ENCODE results near the gene MXD4. TPM values are rescaled to one million over a fixed set of nuclear protein-coding genes. Genes with fewer than 3 reads are reported as not detected.
A peak's percentile ranks its signal among the peaks of the same experiment; 100 is the strongest.

Gene MXD4
- total RNA-seq, 4 donors from 2014 or later, result 20.4 to 29.4 (median 27.7) TPM

DNA sequence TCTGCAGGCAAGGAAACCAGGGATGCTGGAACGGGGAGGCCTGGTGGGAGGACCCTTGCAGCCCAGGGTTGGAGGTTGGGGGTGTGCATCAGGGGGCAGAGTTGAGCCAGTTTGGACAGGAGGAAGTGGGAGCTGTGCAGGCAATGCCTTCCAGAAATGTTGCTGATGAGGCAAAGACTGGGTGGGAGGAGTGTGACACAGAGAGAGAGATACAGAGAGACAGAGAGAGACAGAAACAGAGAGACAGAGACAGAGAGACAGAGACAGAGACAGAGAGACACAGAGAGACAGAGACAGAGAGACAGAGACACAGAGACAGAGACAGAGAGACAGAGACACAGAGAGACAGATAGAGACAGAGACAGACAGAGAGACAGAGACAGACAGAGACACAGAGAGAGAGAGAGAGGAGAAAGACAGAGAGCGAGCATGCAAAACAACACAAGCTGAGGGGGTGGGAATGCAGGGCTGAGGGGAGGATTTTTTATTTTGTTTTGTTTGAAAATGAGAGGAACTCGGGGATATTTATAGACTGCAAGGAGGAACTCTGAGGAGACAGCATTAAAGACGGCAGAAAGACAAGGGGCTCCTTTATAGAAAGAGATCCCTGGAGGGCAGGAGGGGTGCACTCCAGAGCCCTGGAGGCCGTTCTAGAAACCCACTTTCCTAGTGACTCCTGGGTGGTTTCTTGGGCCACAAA, 18.1 kb downstream of the MXD4 start:
- Histone ChIP-seq H3K27me3 (no peaks in the 10 kb centered on the region), H3K4me1 (peaks cover 24 to 35% of the 10 kb centered on the region in 2 donors), H3K27ac (peak overlapping the region in 3 of 4 donors; percentile 16 to 52 (median 24)), H3K36me3 (peaks cover 0 to 10% of the 10 kb centered on the region in 2 donors), H3K9me3 (no peaks in the 10 kb centered on the region), H3K4me3 (no peak overlapping the region)
- ATAC-seq (peak in 1 of 2 donors; percentile 21), DNase-seq (peak in 1 of 2 donors; percentile 32)
- intact Hi-C loops (cut with DNase I; ENCODE audit: low total_unique reads), result loop anchor here (2.0 to 5.0 kb wide), 2 partner anchors 219 to 718 kb away; partner anchors contain the start of genes GRK4 and NOP14
- in situ Hi-C loops (cut with MboI; ENCODE audit: low sequenced_read_pairs in 4 of 4), result loop anchor here in 3 of 4 donors (25.0 kb wide), 2 partner anchors 168 to 718 kb away; partner anchors contain the start of genes CFAP99 (in 2 of the 3), ZFYVE28 (in 2 of the 3), GRK4 (in 1 of the 3) and NOP14 (in 1 of the 3)
- TF ChIP-seq POLR2A (IDR thresholded peaks at IDR 0.05), result no peak
- TF ChIP-seq, protein P1, sequence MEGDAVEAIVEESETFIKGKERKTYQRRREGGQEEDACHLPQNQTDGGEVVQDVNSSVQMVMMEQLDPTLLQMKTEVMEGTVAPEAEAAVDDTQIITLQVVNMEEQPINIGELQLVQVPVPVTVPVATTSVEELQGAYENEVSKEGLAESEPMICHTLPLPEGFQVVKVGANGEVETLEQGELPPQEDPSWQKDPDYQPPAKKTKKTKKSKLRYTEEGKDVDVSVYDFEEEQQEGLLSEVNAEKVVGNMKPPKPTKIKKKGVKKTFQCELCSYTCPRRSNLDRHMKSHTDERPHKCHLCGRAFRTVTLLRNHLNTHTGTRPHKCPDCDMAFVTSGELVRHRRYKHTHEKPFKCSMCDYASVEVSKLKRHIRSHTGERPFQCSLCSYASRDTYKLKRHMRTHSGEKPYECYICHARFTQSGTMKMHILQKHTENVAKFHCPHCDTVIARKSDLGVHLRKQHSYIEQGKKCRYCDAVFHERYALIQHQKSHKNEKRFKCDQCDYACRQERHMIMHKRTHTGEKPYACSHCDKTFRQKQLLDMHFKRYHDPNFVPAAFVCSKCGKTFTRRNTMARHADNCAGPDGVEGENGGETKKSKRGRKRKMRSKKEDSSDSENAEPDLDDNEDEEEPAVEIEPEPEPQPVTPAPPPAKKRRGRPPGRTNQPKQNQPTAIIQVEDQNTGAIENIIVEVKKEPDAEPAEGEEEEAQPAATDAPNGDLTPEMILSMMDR (IDR thresholded peaks at IDR 0.05 in 4 of 5, conservative IDR thresholded peaks at IDR 0.05 in 1 of 5), result peak in 2 of 5 experiments; percentile 19 to 44

DNA sequence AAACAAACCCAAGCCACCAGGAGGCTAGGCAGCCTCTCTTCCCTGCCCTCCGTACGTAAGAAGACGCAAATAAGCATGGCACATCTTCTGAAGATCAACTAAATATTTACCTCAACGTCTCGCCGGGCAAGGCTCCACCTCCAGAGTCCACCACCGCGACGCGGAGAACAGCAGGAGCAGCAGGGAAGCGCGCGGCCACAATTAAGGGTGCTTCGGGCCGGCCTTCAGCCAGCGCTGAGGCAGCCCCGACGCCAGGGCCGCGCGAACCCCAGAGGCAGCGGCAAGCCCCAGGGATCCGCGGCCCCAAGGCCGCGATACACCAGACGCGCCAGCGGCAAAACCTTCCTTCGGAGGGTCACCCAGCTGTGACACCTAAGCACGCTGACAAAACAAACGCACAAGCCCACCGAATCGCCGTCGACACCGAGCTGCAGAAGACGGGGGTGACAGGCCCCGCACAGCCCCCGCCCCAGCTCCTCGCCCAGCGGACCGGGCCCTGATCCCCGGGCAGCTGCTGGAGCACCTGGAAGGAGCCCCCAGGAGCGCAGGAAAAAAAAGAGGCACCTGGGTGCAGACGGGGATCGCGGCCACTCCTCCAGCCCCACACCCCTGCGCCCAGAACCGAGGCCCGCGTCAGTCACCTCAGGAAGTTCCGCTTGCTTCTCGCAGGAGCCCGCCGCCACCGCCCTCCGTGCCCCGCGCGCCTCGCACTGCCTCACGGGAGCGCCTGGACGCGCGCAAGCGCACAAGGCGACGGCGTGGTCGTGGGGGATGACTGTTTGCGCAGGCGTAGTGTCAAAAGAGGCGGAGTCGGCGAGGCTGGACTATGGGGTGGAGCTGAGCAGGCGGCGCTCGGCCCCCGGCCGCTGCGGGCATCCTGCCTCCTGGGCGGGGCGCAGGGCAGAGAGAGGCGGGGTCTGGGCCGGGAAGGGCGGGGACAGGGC, 20.2 kb downstream of the MXD4 start, which contains the start of the genes HAUS3 and POLN:
Gene HAUS3, minus strand, starts transcription at position 712 of the 944 bp plus-strand sequence. CDS start 1,175 bp downstream, outside the sequence.
Gene POLN, minus strand, starts transcription at position 712 of the 944 bp plus-strand sequence. CDS start 12,890 bp downstream, outside the sequence.
- in situ Hi-C loops (cut with MboI; ENCODE audit: low sequenced_read_pairs in 4 of 4), result loop anchor here in 3 of 4 donors (25.0 kb wide), 2 partner anchors 171 to 721 kb away; partner anchors contain the start of genes CFAP99 (in 2 of the 3), ZFYVE28 (in 2 of the 3), GRK4 (in 1 of the 3) and NOP14 (in 1 of the 3)
- peaks cover 0 to 18% of the 10 kb centered on the region in 2 donors for H3K36me3 ChIP-seq
- no peaks in the 10 kb centered on the region for H3K9me3 ChIP-seq
- no peaks in the 10 kb centered on the region for H3K27me3 ChIP-seq
- TF ChIP-seq, protein P1 (IDR thresholded peaks at IDR 0.05 in 4 of 5, conservative IDR thresholded peaks at IDR 0.05 in 1 of 5), result no peak
- TF ChIP-seq POLR2A (IDR thresholded peaks at IDR 0.05), result peak; percentile 74 to 86
- intact Hi-C loops (cut with DNase I; ENCODE audit: low total_unique reads), result loop anchor here (1.0 to 5.0 kb wide), 3 partner anchors 21 to 721 kb away; partner anchors contain the start of genes GRK4, MXD4 and NOP14
- peaks cover 34 to 39% of the 10 kb centered on the region in 2 donors for H3K4me1 ChIP-seq
- ATAC-seq (peak; percentile 97 to 98), DNase-seq (peak; percentile 96 to 97)
- H3K27ac ChIP-seq, result peak within 1 kb of the TSS; percentile 75 to 86 (median 82)
- peak within 1 kb of the TSS; percentile 88 to 98 (median 92) for H3K4me3 ChIP-seq

DNA sequence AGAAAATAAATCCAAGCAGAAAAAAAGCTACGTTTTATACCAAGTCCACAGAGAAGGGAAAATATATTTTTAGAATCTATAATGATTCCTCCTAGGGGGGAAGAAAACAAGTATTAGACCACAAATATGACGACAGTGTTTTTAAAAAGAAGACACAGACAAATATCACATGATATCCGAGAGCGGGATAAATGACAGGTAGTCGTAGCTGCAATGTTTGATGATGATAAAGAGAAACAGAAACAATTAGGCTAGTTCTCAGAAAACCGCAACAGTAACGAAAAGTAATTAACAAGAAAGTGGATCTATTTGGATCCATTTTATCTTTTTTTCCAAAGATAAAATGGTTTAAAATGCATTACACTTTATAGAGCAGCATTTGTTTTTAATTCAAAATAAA, 20.9 kb downstream of the MXD4 start:
- H3K27ac ChIP-seq, result peak overlapping the region in 3 of 4 donors; percentile 75 to 86 (median 81)
- no peaks in the 10 kb centered on the region for H3K9me3 ChIP-seq
- DNase-seq (no peak), ATAC-seq (no peak)
- intact Hi-C loops (cut with DNase I; ENCODE audit: low total_unique reads), result loop anchor here (5.0 kb wide), 1 partner anchor 721 kb away; the partner anchor contains the start of genes GRK4 and NOP14
- H3K27me3 ChIP-seq, result no peaks in the 10 kb centered on the region
- peak overlapping the region; percentile 88 to 98 (median 92) for H3K4me3 ChIP-seq
- H3K4me1 ChIP-seq, result peaks cover 34 to 39% of the 10 kb centered on the region in 2 donors
- peaks cover 0 to 22% of the 10 kb centered on the region in 2 donors for H3K36me3 ChIP-seq
- no peak for TF ChIP-seq POLR2A (IDR thresholded peaks at IDR 0.05)
- TF ChIP-seq, protein P1 (IDR thresholded peaks at IDR 0.05 in 4 of 5, conservative IDR thresholded peaks at IDR 0.05 in 1 of 5), result no peak
- in situ Hi-C loops (cut with MboI; ENCODE audit: low sequenced_read_pairs in 4 of 4), result loop anchor here in 3 of 4 donors (25.0 kb wide), 2 partner anchors 171 to 721 kb away; partner anchors contain the start of genes CFAP99 (in 2 of the 3), ZFYVE28 (in 2 of the 3), GRK4 (in 1 of the 3) and NOP14 (in 1 of the 3)
